Liver (tissue), 9 donors: ENCODE measurements around the gene CFAP74. TPM values are rescaled to one million over a fixed set of nuclear protein-coding genes. Genes with fewer than 3 reads are reported as not detected.

ENCODE experiments used
- DNase-seq: peaks from one replicate; pipeline ENCODE4 v3.0.0-alpha.2; 2017; ENCODE audit warnings: low spot score
- H3K27ac ChIP-seq, 2 donors: one replicate each; pipeline ENCODE4 v1.7.0; 2013; ENCODE audit warnings: inconsistent platforms in 2 of 2, low read length in 2 of 2, control low read depth in 1 of 2, low read depth in 1 of 2, mild to moderate bottlenecking in 1 of 2
- H3K27me3 ChIP-seq, 4 donors: one replicate each; pipeline versions ENCODE4 v1.6.1 to v1.7.0; 2013; ENCODE audit warnings: low read length in 3 of 4, inconsistent platforms in 1 of 4, mild to moderate bottlenecking in 1 of 4, moderate library complexity in 1 of 4; ENCODE audit not compliant: control insufficient read depth in 4 of 4, insufficient read depth in 4 of 4
- H3K36me3 ChIP-seq, 4 donors: one replicate each; pipeline versions ENCODE4 v1.6.1 to v1.7.0; 2013; ENCODE audit warnings: low read length in 3 of 4, mild to moderate bottlenecking in 3 of 4, low read depth in 1 of 4, moderate library complexity in 1 of 4; ENCODE audit not compliant: control insufficient read depth in 4 of 4, insufficient read depth in 3 of 4
- H3K4me1 ChIP-seq, 4 donors: one replicate each; pipeline versions ENCODE4 v1.6.1 to v1.7.0; 2013; ENCODE audit warnings: low read length in 3 of 4, mild to moderate bottlenecking in 3 of 4, moderate library complexity in 1 of 4; ENCODE audit not compliant: control insufficient read depth in 4 of 4, insufficient read depth in 4 of 4
- H3K4me3 ChIP-seq, 3 donors: one replicate each; pipeline versions ENCODE4 v1.6.1 to v1.7.0; 2013; ENCODE audit warnings: low read length in 3 of 3, control low read depth in 1 of 3, low read depth in 1 of 3, mild to moderate bottlenecking in 1 of 3
- H3K9ac ChIP-seq, 2 donors: one replicate each; pipeline ENCODE4 v1.7.0; 2013; ENCODE audit warnings: low read length in 2 of 2, mild to moderate bottlenecking in 2 of 2, moderate library complexity in 2 of 2, control low read depth in 1 of 2, low read depth in 1 of 2
- H3K9me3 ChIP-seq, 4 donors: one replicate each; pipeline versions ENCODE4 v1.6.1 to v1.7.0; 2013; ENCODE audit warnings: low read length in 3 of 4; ENCODE audit not compliant: control insufficient read depth in 4 of 4
- EGR1 ChIP-seq, 2 donors: IDR thresholded peaks; 2 replicates each; pipeline ENCODE4 v1.6.1; 2016 to 2018; ENCODE audit warnings: antibody characterized with exemption in 2 of 2, low read depth in 2 of 2
- FOXA1 ChIP-seq: IDR thresholded peaks from 2 replicates; pipeline ENCODE4 v1.6.1; 2016; ENCODE audit warnings: antibody characterized with exemption
- FOXA2 ChIP-seq: IDR thresholded peaks from 2 replicates; pipeline ENCODE4 v1.6.1; 2016; ENCODE audit warnings: antibody characterized with exemption
- GABPA ChIP-seq, 2 donors: IDR thresholded peaks in 1 of 2; conservative IDR thresholded peaks in 1 of 2; 2 replicates each; pipeline ENCODE4 v1.6.1; 2016; ENCODE audit warnings: antibody characterized with exemption in 2 of 2, mild to moderate bottlenecking in 1 of 2, moderate library complexity in 1 of 2
- HNF4A ChIP-seq, 2 donors: conservative IDR thresholded peaks; 2 replicates each; pipeline ENCODE4 v1.6.1; 2016; ENCODE audit warnings: antibody characterized with exemption in 2 of 2, mild to moderate bottlenecking in 2 of 2
- HNF4G ChIP-seq: IDR thresholded peaks from 2 replicates; pipeline ENCODE4 v1.6.1; 2016; ENCODE audit warnings: antibody characterized with exemption
- JUND ChIP-seq, 2 donors: IDR thresholded peaks; 2 replicates each; pipeline ENCODE4 v1.6.1; 2016; ENCODE audit warnings: antibody characterized with exemption in 2 of 2
- NR2F2 ChIP-seq: IDR thresholded peaks from 2 replicates; pipeline ENCODE4 v1.6.1; 2016; ENCODE audit warnings: antibody characterized with exemption
- RAD21 ChIP-seq, 2 donors: IDR thresholded peaks; 2 replicates each; pipeline ENCODE4 v1.6.1; 2016; ENCODE audit warnings: antibody characterized with exemption in 2 of 2, mild to moderate bottlenecking in 2 of 2
- RXRA ChIP-seq, 2 donors: IDR thresholded peaks; 2 replicates each; pipeline ENCODE4 v1.6.1; 2017 to 2018; ENCODE audit warnings: antibody characterized with exemption in 2 of 2, mild to moderate bottlenecking in 1 of 2
- SP1 ChIP-seq: IDR thresholded peaks from 2 replicates; pipeline ENCODE4 v1.6.1; 2018; ENCODE audit warnings: antibody characterized with exemption, mild to moderate bottlenecking
- TAF1 ChIP-seq: conservative IDR thresholded peaks from 2 replicates; pipeline ENCODE4 v1.6.1; 2016; ENCODE audit warnings: antibody characterized with exemption, mild to moderate bottlenecking
- YY1 ChIP-seq: IDR thresholded peaks from 2 replicates; pipeline ENCODE4 v1.6.1; 2016; ENCODE audit warnings: antibody characterized with exemption, mild to moderate bottlenecking
- WGBS: extraction: QIAGEN DNeasy Blood & Tissue Kit; methylation state at CpG from one replicate; pipeline ENCODE4 v1.1.7; 2013; 5-methylcytosine and 5-hydroxymethylcytosine counted together
- polyA plus RNA-seq, 2 donors: library from polyadenylated mRNA; stranded (reverse) in 1 of 2; unstranded in 1 of 2; fragments of 200-250 nt in 1 of 2; fragments of >200 nt in 1 of 2; fragmentation: Nextera tagmentation in 1 of 2; extraction: Ambion mirVana in 1 of 2; gene quantifications; one replicate each; pipeline versions ENCODE4 v1.2.1 to v1.2.3, GENCODE V29; 2013 to 2015
- total RNA-seq, 2 donors: library from RNA; depleted of rRNA; stranded (reverse); fragments of >200 nt; gene quantifications; one replicate each; pipeline ENCODE4 v1.2.3, GENCODE V29; 2014
- TF ChIP-seq, protein P1 (sequence below): IDR thresholded peaks from 2 replicates; pipeline ENCODE4 v1.6.1; 2016; ENCODE audit warnings: antibody characterized with exemption
- TF ChIP-seq, protein P2 (sequence below): IDR thresholded peaks from 2 replicates; pipeline ENCODE4 v1.6.1; 2016; ENCODE audit warnings: antibody characterized with exemption, mild to moderate bottlenecking
- TF ChIP-seq, protein P3 (sequence below): fragments of 150-350 bp; IDR thresholded peaks from 2 replicates; pipeline ENCODE4 v1.5.1; 2017; ENCODE audit warnings: improper control_type of control experiment, low read depth, low read length; ENCODE audit not compliant: missing input control
- TF ChIP-seq, protein P4 (sequence below): IDR thresholded peaks from 2 replicates; pipeline ENCODE4 v1.6.1; 2016; ENCODE audit warnings: antibody characterized with exemption
- TF ChIP-seq, protein P5 (sequence below): IDR thresholded peaks from 2 replicates; pipeline ENCODE4 v1.6.1; 2016; ENCODE audit warnings: antibody characterized with exemption
- donor health status: healthy.
- donor health status: healthy.
- donor health status: healthy.
- donor health status: healthy.
- donor health status: healthy.

The CFAP74 gene
- total and polyA plus RNA-seq, 4 donors, result under 0.01 to 0.31 TPM; not detected in 2

DNA sequence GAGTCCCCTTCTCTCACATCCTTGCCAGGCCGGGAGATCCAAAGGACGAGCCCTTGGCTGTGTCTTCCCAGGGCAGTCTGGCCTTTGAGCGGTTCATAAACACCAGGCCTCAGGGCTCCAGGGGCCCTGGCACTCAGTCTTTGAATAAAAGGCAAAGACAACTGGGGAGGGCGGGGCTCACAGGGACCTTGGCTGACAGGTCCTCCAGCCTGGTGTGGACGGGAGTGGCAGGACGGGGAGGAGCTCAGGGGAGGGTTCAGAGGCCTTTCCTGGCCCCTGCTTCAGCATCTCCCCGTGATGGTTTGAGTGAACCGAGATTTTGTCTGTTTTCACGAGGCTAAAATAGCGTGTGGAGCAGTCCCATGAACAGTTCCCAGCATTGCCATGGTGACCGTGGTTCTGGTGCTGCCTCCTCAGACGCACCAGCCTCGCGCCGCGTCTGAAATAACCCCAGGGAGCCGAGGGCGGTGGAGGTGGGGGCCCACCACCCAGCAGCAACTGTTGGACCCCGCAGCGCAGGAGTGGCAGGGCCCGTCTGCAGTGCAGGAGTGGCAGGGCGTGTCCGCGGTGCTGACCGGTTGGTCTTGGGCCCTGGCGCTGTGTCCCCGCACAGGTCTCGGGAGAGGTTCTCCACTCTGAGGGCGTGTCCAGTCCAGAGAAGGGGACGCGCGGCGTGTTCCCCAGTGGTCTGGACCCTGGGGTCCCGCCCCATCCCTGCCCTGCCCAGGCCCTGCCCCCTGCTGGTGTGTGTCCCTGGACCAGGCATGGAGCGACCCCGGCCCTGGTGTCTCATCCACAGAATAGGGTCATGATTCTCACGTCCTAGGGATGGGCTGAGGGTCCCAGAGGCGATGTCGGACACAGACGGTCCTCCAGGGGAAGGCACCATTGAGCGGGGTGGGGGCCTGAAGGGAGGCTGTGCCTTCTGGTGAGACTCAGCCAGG is 39.5 kb upstream of the CFAP74 start:
- no peaks in the 10 kb centered on the region for H3K36me3 ChIP-seq
- no peak overlapping the region for H3K27ac ChIP-seq
- no peak overlapping the region for H3K9ac ChIP-seq
- H3K27me3 ChIP-seq, result no peaks in the 10 kb centered on the region
- no peaks in the 10 kb centered on the region for H3K9me3 ChIP-seq
- TF ChIP-seq JUND (IDR thresholded peaks at IDR 0.05) (no peak), TAF1 (no peak), HNF4A (conservative IDR thresholded peaks at IDR 0.05) (no peak)
- TF ChIP-seq, protein P1, sequence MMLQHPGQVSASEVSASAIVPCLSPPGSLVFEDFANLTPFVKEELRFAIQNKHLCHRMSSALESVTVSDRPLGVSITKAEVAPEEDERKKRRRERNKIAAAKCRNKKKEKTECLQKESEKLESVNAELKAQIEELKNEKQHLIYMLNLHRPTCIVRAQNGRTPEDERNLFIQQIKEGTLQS, result no peak
- peaks cover 7 to 36% (median 27%) of the 10 kb centered on the region in 4 donors for H3K4me1 ChIP-seq
- no peak for DNase-seq
- 87% methylated on average over 41 of the region's 41 CpGs for WGBS
- no peak overlapping the region for H3K4me3 ChIP-seq

DNA sequence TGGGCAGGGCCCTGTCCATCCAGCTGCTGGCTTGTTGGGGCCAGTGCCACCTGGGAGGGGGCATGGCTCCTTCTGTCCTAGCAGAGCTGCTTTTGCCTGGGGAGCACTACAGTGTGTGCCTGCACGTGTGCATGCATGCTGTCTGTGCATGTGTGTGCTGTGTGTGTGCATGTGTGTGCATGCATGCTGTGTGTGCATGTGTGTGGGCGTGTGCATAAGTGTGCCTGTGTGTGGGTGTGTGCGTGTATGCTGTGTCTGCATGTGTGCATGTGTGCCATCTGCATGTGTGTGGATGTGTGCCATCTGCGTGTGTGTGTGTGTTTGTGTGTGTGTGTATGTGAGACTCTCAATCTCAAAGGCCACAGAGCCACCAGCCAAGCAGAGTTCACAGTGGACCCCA is 38.3 kb upstream of the CFAP74 start:
- Histone ChIP-seq H3K36me3 (no peaks in the 10 kb centered on the region), H3K27me3 (no peaks in the 10 kb centered on the region), H3K9ac (no peak overlapping the region), H3K4me3 (no peak overlapping the region), H3K9me3 (no peaks in the 10 kb centered on the region), H3K27ac (no peak overlapping the region), H3K4me1 (peaks cover 2 to 24% (median 18%) of the 10 kb centered on the region in 4 donors)
- WGBS, result 87% methylated on average over 4 of the region's 4 CpGs
- TF ChIP-seq EGR1 (IDR thresholded peaks at IDR 0.05; ENCODE audit: low read depth in 2 of 2), result no peak
- TF ChIP-seq HNF4G, result no peak
- TF ChIP-seq, protein P2, sequence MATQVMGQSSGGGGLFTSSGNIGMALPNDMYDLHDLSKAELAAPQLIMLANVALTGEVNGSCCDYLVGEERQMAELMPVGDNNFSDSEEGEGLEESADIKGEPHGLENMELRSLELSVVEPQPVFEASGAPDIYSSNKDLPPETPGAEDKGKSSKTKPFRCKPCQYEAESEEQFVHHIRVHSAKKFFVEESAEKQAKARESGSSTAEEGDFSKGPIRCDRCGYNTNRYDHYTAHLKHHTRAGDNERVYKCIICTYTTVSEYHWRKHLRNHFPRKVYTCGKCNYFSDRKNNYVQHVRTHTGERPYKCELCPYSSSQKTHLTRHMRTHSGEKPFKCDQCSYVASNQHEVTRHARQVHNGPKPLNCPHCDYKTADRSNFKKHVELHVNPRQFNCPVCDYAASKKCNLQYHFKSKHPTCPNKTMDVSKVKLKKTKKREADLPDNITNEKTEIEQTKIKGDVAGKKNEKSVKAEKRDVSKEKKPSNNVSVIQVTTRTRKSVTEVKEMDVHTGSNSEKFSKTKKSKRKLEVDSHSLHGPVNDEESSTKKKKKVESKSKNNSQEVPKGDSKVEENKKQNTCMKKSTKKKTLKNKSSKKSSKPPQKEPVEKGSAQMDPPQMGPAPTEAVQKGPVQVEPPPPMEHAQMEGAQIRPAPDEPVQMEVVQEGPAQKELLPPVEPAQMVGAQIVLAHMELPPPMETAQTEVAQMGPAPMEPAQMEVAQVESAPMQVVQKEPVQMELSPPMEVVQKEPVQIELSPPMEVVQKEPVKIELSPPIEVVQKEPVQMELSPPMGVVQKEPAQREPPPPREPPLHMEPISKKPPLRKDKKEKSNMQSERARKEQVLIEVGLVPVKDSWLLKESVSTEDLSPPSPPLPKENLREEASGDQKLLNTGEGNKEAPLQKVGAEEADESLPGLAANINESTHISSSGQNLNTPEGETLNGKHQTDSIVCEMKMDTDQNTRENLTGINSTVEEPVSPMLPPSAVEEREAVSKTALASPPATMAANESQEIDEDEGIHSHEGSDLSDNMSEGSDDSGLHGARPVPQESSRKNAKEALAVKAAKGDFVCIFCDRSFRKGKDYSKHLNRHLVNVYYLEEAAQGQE, result no peak
- no peak for TF ChIP-seq RAD21 (IDR thresholded peaks at IDR 0.05)
- TF ChIP-seq, protein P1, result no peak
- TF ChIP-seq RXRA (IDR thresholded peaks at IDR 0.05), result no peak
- TF ChIP-seq JUND (IDR thresholded peaks at IDR 0.05), result no peak
- TF ChIP-seq FOXA2, result no peak
- TF ChIP-seq, protein P3, sequence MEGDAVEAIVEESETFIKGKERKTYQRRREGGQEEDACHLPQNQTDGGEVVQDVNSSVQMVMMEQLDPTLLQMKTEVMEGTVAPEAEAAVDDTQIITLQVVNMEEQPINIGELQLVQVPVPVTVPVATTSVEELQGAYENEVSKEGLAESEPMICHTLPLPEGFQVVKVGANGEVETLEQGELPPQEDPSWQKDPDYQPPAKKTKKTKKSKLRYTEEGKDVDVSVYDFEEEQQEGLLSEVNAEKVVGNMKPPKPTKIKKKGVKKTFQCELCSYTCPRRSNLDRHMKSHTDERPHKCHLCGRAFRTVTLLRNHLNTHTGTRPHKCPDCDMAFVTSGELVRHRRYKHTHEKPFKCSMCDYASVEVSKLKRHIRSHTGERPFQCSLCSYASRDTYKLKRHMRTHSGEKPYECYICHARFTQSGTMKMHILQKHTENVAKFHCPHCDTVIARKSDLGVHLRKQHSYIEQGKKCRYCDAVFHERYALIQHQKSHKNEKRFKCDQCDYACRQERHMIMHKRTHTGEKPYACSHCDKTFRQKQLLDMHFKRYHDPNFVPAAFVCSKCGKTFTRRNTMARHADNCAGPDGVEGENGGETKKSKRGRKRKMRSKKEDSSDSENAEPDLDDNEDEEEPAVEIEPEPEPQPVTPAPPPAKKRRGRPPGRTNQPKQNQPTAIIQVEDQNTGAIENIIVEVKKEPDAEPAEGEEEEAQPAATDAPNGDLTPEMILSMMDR, result no peak
- no peak for TF ChIP-seq TAF1
- no peak for TF ChIP-seq YY1
- TF ChIP-seq SP1, result no peak
- TF ChIP-seq FOXA1, result no peak
- TF ChIP-seq GABPA (IDR thresholded peaks at IDR 0.05 in 1 of 2, conservative IDR thresholded peaks at IDR 0.05 in 1 of 2), result no peak
- TF ChIP-seq, protein P4, sequence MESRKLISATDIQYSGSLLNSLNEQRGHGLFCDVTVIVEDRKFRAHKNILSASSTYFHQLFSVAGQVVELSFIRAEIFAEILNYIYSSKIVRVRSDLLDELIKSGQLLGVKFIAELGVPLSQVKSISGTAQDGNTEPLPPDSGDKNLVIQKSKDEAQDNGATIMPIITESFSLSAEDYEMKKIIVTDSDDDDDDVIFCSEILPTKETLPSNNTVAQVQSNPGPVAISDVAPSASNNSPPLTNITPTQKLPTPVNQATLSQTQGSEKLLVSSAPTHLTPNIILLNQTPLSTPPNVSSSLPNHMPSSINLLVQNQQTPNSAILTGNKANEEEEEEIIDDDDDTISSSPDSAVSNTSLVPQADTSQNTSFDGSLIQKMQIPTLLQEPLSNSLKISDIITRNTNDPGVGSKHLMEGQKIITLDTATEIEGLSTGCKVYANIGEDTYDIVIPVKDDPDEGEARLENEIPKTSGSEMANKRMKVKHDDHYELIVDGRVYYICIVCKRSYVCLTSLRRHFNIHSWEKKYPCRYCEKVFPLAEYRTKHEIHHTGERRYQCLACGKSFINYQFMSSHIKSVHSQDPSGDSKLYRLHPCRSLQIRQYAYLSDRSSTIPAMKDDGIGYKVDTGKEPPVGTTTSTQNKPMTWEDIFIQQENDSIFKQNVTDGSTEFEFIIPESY, result no peak
- no peak for TF ChIP-seq HNF4A (conservative IDR thresholded peaks at IDR 0.05)
- TF ChIP-seq, protein P5, sequence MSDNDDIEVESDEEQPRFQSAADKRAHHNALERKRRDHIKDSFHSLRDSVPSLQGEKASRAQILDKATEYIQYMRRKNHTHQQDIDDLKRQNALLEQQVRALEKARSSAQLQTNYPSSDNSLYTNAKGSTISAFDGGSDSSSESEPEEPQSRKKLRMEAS, result no peak
- TF ChIP-seq NR2F2, result no peak
- DNase-seq, result no peak
